Measurements from ENCODE around the gene SLU7. TPM values are rescaled to one million over a fixed set of nuclear protein-coding genes. Genes with fewer than 3 reads are reported as not detected.

The SLU7 gene
- total and polyA plus RNA-seq, 2 donors (not counting 3 experiments of a cell fraction or from before 2014, with no cell fraction given) = 10.2 to 48.2 TPM

- Histone ChIP-seq H3K27ac (ENCODE audit: insufficient read depth, low read depth, low read length) (no peak overlapping the region), H4K20me1 (replicated peaks; ENCODE audit: control insufficient read depth, extremely low read depth, insufficient read depth, low read length) (no peaks in the 10 kb centered on the region), H3K79me2 (ENCODE audit: control insufficient read depth, insufficient read depth, low read length) (no peaks in the 10 kb centered on the region), H3K4me1 (ENCODE audit: control insufficient read depth, extremely low read depth, insufficient read depth, low read length) (no peaks in the 10 kb centered on the region), H3K9me3 (replicated peaks; ENCODE audit: control insufficient read depth, insufficient read depth, low read length) (no peaks in the 10 kb centered on the region), H3K36me3 (ENCODE audit: control insufficient read depth in 2 of 2, extremely low read depth in 1 of 2, insufficient read depth in 2 of 2, low read length in 2 of 2) (no peaks in the 10 kb centered on the region), H3K27me3 (ENCODE audit: control insufficient read depth in 2 of 2, insufficient read depth in 2 of 2, low read length in 2 of 2) (peaks cover 0 to 2% of the 10 kb centered on the region in 2 experiments), H3K9me1 (replicated peaks; ENCODE audit: control insufficient read depth, extremely low read depth, insufficient read depth, low read length) (no peaks in the 10 kb centered on the region), H3K9ac (replicated peaks; ENCODE audit: extremely low read depth, insufficient read depth, low read length) (no peak overlapping the region), H2AFZ (ENCODE audit: low read depth, low read length) (no peak overlapping the region), H3K4me2 (ENCODE audit: insufficient read depth, low read length) (no peak overlapping the region), H3K4me3 (replicated peaks in 1 of 3; ENCODE audit: insufficient read depth in 1 of 3, low read depth in 1 of 3, low read length in 3 of 3) (no peak overlapping the region)
- DNase-seq (ENCODE audit: low read depth, low spot score) = no peak
- dilution Hi-C loops (cut with MboI; ENCODE audit: extremely low pct_ligation_motif_present, low sequenced_read_pairs) = no loop called here
- FAIRE-seq = no peak
- intact Hi-C loops (cut with micrococcal nuclease) = no loop called here
- ChIA-PET CTCF (no interaction called here), POLR2A (no interaction called here)
- no peak for TF ChIP-seq JUN (IDR thresholded peaks at IDR 0.05; ENCODE audit: borderline replicate concordance, insufficient read depth, insufficient read length, low read depth)
- TF ChIP-seq GATA2 (IDR thresholded peaks at IDR 0.05; ENCODE audit: insufficient read depth, insufficient read length, low read depth, low read length) = no peak
- no peak for TF ChIP-seq MYC (IDR thresholded peaks at IDR 0.05; ENCODE audit: low read depth, low read length)
- TF ChIP-seq CTCF (IDR thresholded peaks at IDR 0.05; ENCODE audit: extremely low read depth in 1 of 2, insufficient read depth in 1 of 2, low read depth in 1 of 2, low read length in 2 of 2) = no peak
- no peak for TF ChIP-seq MAX (IDR thresholded peaks at IDR 0.05; ENCODE audit: insufficient read depth, insufficient read length)
- no peak for TF ChIP-seq FOS (IDR thresholded peaks at IDR 0.05; ENCODE audit: borderline replicate concordance, insufficient read depth, low read length)
- no peak for TF ChIP-seq EZH2 (IDR thresholded peaks at IDR 0.05; ENCODE audit: borderline replicate concordance, low read depth, low read length, severe bottlenecking)
- BruUV-seq (replicated peaks) = no TSS peak
These were observed 65.5 kb downstream of the SLU7 start for GRCh38 chr5:160353379-160353778.
